ENCODE results near the gene FRMPD2.
"Not testable (repeated sequence)": the region's sequence is repeated elsewhere in the genome, so short reads cannot be mapped to it uniquely, and the experiment has no call there.

The FRMPD2 gene

GRCh38 chr10:48207853-48208252, 66.6 kb downstream of the FRMPD2 start:
- DNase-seq (ENCODE audit: low read depth in 2 of 2, low spot score in 1 of 2), result no peak

- DNase-seq (ENCODE audit: low read depth in 2 of 2, low spot score in 1 of 2), result no peak
These were observed 67.8 kb downstream of the FRMPD2 start for GRCh38 chr10:48206482-48207250.

GRCh38 chr10:48205918-48206317, 68.6 kb downstream of the FRMPD2 start:
- DNase-seq (ENCODE audit: low read depth in 2 of 2, low spot score in 1 of 2), result no peak

GRCh38 chr10:48199580-48200377, 74.7 kb downstream of the FRMPD2 start:
- DNase-seq (ENCODE audit: low read depth in 2 of 2, low spot score in 1 of 2), result no peak

- no peak for DNase-seq (ENCODE audit: low read depth in 2 of 2, low spot score in 1 of 2)
These were observed 77.1 kb downstream of the FRMPD2 start for GRCh38 chr10:48197236-48197899.

GRCh38 chr10:48195803-48196202, 78.7 kb downstream of the FRMPD2 start:
- DNase-seq (ENCODE audit: low read depth in 2 of 2, low spot score in 1 of 2), result no peak

- DNase-seq (ENCODE audit: low read depth in 2 of 2, low spot score in 1 of 2), result no peak
These were observed 79.7 kb downstream of the FRMPD2 start for GRCh38 chr10:48194830-48195229.

GRCh38 chr10:48193556-48193955, 80.9 kb downstream of the FRMPD2 start:
- no peak for DNase-seq (ENCODE audit: low read depth in 2 of 2, low spot score in 1 of 2)

- DNase-seq (ENCODE audit: low read depth in 2 of 2, low spot score in 1 of 2), result no peak
These were observed 81.5 kb downstream of the FRMPD2 start for GRCh38 chr10:48192881-48193450.

- no peak for DNase-seq (ENCODE audit: low read depth in 2 of 2, low spot score in 1 of 2)
These were observed 86.6 kb downstream of the FRMPD2 start for GRCh38 chr10:48187713-48188485.

GRCh38 chr10:48187126-48187525, 87.4 kb downstream of the FRMPD2 start:
- no peak for DNase-seq (ENCODE audit: low read depth in 2 of 2, low spot score in 1 of 2)

GRCh38 chr10:48186264-48186804, 88.2 kb downstream of the FRMPD2 start:
- not testable (repeated sequence) for DNase-seq (ENCODE audit: low read depth in 2 of 2, low spot score in 1 of 2)

- DNase-seq (ENCODE audit: low read depth in 2 of 2, low spot score in 1 of 2), result no peak
These were observed 90.3 kb downstream of the FRMPD2 start for GRCh38 chr10:48184224-48184623.

- DNase-seq (ENCODE audit: low read depth in 2 of 2, low spot score in 1 of 2), result not testable (repeated sequence)
These were observed 101.8 kb downstream of the FRMPD2 start for GRCh38 chr10:48172715-48173114.

- not testable (repeated sequence) for DNase-seq (ENCODE audit: low read depth in 2 of 2, low spot score in 1 of 2)
These were observed 113.8 kb downstream of the FRMPD2 start for GRCh38 chr10:48160670-48161069.

GRCh38 chr10:48160163-48160562, 114.3 kb downstream of the FRMPD2 start:
- DNase-seq (ENCODE audit: low read depth in 2 of 2, low spot score in 1 of 2), result not testable (repeated sequence)

GRCh38 chr10:48154211-48155140, 120.0 kb downstream of the FRMPD2 start:
- DNase-seq (ENCODE audit: low read depth in 2 of 2, low spot score in 1 of 2), result not testable (repeated sequence)

GRCh38 chr10:48147643-48148042, 126.9 kb downstream of the FRMPD2 start:
- DNase-seq (ENCODE audit: low read depth in 2 of 2, low spot score in 1 of 2), result not testable (repeated sequence)

Data from stimulated activated CD8-positive, alpha-beta memory T cell treated with anti-CD3 and anti-CD28 coated beads, Interleukin-4, amount 100 ng/mL, for 4 hours (primary cell).